Omental fat pad (tissue), 4 donors: Measurements from ENCODE around the gene TMEM51. TPM values are rescaled to one million over a fixed set of nuclear protein-coding genes. Genes with fewer than 3 reads are reported as not detected.
A peak's percentile ranks its signal among the peaks of the same experiment; 100 is the strongest.

ENCODE experiments used
- ATAC-seq: fragments of 150-250 bp; one replicate; pipeline ENCODE4 v1.9.1; 2016; ENCODE audit warnings: mild to moderate bottlenecking, moderate library complexity; ENCODE audit not compliant: low FRiP score
- DNase-seq: peaks from one replicate; pipeline ENCODE4 v3.0.0-alpha.2; 2019; ENCODE audit warnings: low spot score
- total RNA-seq, 4 donors: library from RNA; depleted of rRNA; stranded (reverse); fragments of >200 nt; gene quantifications; one replicate each; pipeline ENCODE4 v1.1.0, GENCODE V29; 2016
- TF ChIP-seq, protein P1 (sequence below), 3 donors: fragments of 450-650 bp; IDR thresholded peaks; one replicate each; pipeline ENCODE4 v1.5.1; 2016 to 2017; ENCODE audit warnings: antibody characterized with exemption in 3 of 3, mild to moderate bottlenecking in 3 of 3, moderate library complexity in 2 of 3

TMEM51 gene
- total RNA-seq, 4 donors from 2014 or later, result 3.3 to 8.6 (median 4.4) TPM

GRCh38 chr1:15151871-15152270, 1.7 kb upstream of the TMEM51 start:
- DNase-seq, result no peak
- TF ChIP-seq, protein P1, sequence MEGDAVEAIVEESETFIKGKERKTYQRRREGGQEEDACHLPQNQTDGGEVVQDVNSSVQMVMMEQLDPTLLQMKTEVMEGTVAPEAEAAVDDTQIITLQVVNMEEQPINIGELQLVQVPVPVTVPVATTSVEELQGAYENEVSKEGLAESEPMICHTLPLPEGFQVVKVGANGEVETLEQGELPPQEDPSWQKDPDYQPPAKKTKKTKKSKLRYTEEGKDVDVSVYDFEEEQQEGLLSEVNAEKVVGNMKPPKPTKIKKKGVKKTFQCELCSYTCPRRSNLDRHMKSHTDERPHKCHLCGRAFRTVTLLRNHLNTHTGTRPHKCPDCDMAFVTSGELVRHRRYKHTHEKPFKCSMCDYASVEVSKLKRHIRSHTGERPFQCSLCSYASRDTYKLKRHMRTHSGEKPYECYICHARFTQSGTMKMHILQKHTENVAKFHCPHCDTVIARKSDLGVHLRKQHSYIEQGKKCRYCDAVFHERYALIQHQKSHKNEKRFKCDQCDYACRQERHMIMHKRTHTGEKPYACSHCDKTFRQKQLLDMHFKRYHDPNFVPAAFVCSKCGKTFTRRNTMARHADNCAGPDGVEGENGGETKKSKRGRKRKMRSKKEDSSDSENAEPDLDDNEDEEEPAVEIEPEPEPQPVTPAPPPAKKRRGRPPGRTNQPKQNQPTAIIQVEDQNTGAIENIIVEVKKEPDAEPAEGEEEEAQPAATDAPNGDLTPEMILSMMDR (IDR thresholded peaks at IDR 0.05), result no peak
- ATAC-seq, result no peak

DNA sequence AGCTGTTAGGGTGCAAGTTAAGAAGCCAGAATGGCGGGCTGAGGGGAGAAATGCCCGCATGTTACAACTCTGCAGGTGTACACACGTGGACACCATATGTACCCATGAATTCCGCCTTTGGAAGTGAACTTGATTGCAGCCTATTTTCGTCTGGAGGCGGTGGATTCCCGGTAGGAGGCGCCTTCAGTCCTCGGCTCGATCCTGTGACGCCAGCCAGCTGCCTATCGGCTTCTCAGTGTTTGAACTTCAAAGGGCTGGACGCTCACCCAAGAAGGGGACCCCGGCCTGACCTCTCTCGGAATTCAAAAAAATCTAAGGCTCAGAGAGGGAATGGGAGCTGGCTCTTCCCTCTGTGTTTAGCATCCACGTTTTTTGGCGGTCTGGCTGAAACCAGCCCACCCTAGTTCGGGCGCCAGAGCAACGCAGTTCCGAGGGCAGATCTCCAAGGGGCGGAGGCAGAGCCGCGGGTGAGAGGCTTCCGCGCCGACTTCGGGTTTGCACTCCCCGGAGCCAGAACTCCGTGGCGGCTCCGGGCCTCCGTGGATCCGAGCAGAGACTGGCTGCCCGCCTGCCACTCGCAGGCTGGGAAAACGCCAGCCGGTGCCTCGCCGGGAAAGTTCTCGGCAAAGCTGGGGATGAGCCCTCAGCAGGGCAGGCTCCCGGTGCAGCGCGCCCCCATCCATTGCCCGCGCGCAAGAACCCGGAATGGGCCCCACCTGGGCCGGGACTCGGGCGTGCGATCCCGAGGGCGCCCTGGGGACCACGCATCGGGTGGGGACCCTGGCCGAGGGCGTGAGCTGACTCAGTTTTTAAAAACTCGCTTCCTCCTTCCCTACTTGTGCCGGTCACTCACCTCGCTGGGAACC, 996 bp upstream of the TMEM51 start:
- ATAC-seq, result peak; percentile 70
- DNase-seq, result peak; percentile 42
- TF ChIP-seq, protein P1 (IDR thresholded peaks at IDR 0.05), result no peak

DNA sequence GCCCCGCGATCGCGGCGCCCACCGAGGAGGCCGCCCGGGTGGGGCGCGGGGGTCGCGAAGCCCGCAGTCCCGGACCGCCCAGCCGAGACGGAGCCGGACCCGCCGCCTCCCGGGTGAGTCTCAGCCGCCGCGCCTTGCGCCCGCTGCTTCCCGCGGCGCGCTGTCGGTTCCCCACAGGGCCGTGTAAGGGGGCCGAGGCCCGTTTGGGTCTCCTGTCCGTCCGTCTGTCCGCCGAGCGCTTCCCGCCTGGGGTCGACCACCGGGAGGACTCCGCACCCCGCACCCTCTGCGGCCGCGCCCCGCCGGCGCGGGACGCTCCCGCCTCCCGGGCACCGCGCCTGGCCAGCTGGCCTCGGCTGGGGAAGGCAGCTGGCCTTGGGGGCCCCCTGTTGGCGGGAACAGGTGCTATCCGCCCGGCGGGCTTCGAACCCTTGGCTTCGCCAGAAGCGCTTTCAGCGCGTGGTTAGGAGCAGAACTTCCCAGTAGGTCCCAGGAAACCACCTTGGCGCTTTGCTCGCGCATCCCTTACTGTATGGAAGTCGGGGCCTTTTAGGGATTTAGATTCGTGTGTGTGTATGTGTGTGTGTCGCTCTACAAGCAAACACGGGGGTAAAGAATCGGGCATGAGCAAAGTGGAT, 414 bp downstream of the TMEM51 start:
- DNase-seq (no peak), ATAC-seq (peak; percentile 45)
- TF ChIP-seq, protein P1 (IDR thresholded peaks at IDR 0.05), result no peak

GRCh38 chr1:15154480-15155036, 1.0 kb downstream of the TMEM51 start:
- TF ChIP-seq, protein P1 (IDR thresholded peaks at IDR 0.05), result no peak
- DNase-seq (no peak), ATAC-seq (no peak)

GRCh38 chr1:15155191-15155590, 1.6 kb downstream of the TMEM51 start:
- DNase-seq, result no peak
- TF ChIP-seq, protein P1 (IDR thresholded peaks at IDR 0.05), result no peak
- ATAC-seq, result no peak

GRCh38 chr1:15155888-15156741, 2.6 kb downstream of the TMEM51 start:
- TF ChIP-seq, protein P1 (IDR thresholded peaks at IDR 0.05), result no peak
- no peak for ATAC-seq
- DNase-seq, result no peak
